Measurements from ENCODE around the gene DUSP15.
A peak's percentile ranks its signal among the peaks of the same experiment; 100 is the strongest.

DUSP15 gene

DNA sequence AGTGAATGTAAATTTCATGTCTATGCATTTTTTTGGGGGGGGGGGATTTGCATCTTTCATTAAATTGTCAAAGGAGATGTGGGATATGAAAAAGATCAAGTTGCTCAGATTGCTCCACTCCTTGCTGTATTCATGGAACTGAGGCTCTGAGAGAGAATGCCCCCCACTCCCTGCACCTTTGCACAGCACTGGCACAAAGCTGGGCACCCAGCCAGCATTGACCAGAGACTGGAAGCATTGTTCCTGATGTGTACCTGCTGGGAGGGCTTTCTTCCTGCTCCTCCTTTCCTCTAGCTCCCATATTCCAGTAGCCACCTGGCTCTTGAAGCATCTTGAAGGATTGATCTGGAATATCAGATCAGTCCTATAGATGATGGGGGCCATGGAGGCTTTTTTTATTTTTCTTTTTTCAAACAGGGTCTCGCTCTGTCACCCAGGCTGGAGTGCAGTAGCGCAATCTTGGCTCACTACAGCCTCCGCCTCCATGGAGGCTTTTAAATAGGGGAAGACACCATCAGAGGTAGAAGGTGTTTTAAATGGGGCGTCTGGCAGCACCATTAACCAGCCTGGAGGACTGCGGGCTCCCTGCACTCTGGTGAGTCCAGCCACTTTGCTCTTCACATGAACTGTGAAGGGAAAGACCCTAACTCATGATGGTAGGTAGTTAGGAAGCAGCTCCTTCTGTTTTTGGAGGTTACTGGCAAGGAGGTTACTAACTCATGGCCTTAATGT is 10.9 kb downstream of the DUSP15 start:
- DNase-seq = no peak

DNA sequence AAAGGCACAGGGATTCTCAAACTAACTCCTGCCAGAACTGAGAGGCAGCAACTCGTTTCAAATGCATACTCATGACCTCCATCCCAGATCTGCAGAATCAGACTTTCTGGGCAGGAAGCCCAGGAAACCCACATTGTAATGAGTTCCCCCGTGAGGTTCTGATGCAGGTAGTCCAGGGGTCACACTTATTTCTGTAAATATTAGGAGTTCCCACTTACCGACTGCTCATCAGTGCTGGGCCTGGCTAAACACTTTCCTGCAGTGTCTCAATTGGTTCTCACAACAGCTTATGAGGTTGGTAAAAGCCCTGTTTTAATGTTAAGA is 11.6 kb downstream of the DUSP15 start:
- no peak for DNase-seq

DNA sequence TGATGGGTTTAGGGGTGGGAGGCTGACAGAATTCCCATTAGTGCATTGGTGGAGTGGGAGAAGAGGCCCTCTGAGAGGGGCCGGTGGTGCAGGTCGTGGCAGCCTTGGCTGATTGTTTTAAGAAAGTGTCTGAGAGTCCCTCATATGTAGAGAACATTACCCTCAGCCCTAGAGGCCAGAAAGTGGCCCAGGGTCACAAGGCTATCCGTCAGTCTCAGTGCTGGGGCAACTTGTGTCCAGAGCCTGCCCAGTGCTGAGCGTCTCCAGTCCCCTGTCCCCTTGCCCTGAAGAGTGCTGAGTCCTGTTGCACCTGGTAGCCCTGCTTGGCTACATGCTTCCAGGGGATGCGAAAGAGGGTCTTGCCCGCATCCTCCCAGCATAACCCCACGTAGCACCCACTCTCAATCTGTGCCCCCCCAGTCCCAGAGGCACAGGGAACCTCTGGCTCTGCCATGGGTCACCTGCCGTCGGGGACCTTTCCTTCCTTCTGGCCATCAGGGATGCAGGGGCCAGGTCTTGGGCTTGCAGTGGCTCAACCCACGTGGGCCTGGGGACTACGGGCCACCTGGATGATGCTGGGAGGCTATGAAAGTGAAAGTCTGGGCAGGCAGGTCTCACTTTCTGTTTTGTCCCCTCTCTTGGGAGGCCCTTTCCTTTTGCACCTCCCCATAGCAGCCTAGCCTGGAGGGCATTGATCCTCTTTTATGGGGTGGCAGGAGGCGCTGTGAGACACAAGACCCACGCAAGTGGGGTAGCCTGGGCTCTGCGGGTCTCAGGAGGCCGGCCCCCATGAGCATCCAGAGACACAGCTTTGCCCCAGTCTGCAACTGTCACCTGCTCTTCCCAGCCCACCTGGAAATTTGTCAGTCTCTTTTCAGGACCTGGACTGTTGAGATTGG is 12.2 kb downstream of the DUSP15 start:
- no peak for DNase-seq

DNA sequence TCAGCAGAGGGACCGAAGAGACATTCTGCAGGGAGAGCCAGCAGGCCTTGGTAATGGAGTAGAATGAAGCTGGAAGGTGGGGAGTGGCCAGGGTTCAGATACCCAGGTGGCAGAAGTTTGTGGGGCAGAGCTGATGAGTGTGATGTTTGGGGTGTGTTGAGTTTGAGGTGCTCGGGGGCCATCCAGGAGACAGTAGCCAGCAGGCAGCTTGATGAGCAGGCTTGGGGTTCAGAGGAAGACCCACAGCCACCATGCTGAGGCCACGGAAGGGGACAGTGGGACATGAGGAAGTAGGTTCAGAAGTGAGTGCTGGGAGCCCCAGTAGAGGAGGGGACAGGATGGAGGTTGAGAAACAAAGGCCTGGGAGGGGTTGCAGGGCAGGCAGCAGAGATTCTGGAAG is 13.8 kb downstream of the DUSP15 start:
- no peak for DNase-seq

DNA sequence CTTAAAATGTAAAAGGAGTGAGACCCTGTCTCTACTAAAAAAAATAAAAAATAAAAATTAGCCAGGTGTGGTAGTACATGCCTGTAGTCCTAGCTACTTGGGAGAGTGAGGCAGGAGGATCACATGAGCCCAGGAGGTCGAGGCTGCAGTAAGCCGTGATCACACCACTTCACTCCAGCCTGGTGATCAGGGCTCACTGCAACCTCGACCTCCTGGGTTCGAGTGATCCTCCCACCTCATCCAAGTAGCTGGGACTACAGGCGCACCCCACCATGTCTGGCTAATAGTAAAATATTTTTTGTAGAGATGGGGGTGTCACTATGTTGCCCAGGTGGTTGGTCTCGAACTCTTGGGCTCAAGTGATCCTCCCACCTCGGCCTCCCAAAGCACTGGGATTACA is 16.8 kb downstream of the DUSP15 start:
- DNase-seq = no peak

DNA sequence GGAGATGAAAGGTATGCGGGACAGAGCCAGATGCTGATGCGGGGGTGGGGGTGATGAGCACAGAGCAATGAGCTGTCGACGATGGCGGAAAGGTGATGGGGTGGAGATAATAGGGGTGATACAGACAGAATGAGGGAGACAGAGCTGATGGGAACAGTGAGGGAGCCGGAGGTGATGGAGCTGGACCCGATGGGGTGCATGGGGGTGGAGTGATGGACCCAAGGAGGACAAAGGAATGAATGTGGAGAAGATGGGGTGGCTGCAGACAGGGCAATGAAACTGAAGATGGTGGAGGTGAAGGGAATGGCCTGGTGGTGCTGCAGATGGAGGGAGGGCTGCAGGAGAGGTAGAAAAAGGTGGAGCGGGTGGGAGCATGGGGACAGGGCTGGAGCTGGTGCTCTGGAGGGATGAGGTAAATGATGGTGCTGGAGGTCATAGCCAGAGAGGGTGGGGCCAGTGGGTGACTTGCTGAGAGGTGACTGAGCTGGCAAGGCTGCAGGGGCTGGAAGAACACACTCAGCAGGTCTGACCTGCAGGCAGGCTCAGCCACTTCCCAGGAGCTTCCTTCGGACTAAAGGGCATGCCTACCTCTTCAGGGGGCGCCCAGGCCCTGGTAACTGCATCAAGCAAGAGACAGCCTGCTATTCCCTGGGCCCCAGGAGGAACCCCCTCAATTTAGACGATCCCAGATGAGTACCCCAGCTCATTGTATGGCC is 18.9 kb downstream of the DUSP15 start:
- no peak for DNase-seq

DNA sequence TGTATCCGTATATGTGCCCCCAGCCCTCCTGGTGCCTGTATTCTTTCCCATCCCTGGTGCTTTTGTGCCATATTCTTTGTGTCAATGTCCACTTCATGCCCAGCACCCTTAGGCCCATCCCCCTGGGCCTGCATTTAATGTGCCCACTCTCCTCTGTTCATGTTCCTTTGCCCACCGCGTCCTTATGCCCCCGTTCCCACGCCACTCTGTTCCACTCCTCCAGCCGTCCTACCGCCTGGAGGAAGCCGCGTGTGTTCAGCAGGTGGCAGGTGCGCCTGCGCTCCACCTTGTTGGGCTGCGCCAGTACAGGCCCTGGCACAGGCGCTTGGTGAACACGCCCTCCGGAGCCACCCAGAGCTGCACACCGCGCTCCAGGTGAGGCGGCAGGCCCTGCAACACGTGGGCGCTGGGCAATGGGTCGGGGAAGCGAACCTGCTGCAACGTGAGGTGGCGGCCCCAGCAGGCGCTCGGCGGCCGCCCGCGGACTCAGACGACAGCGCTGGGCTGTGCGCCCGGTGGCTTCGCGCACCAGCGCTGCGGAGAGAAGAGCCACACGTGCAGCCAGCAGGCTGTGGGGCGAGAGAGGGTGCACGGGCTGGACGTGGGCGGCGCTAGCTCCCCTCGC is 20.9 kb downstream of the DUSP15 start:
- peak; percentile 67 for DNase-seq

DNA sequence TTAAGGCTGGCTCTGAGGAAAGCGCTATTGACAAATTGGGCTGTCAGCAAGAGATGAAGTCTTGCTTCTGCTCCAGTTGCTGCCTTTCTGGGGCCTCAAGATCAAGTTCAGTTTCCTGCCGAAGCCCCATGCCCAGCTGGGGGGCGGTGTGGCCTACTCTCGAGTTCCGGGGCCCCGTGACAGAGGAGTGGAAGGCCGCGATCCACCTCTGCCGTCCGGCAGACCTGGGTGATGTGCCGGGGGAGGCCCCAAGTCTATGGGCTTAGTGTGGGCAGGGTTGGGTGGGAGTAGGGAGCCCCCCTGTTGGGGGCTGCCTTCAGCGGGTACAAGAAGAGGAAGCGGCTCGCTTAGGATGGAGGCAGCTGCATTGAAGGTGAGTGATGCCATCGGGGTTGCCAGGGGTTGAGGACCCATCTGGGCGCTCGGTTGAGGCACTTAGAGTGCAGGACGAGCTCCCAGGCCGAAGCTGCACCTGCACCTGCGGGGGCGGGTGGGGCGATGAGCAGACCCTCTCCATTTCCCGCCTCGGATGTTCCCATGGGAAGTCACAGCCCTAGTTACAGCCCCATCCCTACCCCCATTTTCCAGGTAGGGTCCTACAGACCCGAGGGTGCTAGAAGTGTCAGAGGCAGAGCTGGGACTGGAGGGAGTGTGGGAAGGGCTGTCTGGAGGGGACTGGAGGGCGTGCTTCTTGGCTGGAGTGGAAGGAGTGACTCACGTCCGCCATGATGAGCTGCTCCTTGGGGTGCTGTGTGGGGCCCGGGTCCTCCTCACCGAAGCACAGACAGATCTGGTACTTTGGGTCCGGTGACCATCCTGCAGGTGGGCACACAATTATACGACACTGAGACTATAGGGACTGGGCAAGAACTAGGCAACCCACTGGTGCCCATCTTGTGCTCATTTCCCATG is 22.0 kb downstream of the DUSP15 start:
- no peak for DNase-seq

DNA sequence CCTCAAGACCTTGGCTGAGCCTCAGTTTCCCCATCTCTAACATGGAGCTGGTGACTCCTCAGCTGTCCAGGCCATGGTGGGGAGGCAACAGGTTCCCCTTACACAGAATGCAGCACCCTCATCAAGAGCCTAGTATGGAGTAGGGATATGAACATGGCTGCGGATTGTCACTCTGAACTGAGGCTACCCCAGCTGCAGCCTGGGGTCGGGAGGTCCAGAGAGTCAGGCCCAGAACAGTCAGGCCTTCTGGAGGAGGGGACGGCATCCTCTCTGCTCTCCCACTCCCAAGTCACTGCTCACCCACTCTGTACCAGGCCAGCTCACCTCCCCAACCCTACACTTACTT is 23.6 kb downstream of the DUSP15 start:
- no peak for DNase-seq

DNA sequence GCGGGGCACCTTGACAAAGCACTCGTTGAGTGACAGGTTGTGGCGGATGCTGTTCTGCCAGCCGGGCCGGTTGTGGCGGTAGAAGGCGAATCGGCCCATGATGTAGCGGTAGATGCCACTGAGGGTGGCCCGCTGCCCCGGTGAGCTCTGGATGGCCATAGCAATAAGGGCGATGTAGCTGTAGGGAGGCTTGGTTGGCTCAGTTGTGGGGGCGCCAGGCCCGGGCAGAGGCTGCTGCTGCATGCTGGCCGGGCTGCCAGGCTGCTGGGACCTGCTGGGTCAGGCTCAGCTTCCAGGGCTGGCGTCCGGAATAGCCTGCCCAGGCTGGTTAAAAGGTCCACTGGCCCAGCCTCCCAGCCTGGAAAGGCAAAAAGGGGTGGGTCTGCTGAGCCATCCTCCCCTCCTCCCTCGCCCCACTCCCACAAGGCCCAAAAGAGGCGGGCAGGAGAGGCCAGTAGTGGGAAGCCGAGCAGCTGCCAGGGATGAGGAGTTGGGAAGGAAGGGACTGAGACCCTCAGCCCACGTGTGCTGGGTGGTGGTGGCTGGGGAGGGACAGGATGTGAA is 24.9 kb downstream of the DUSP15 start, which contains the start of gene FOXS1:
FOXS1 (minus strand) TSS at position 305 of the 564 bp plus-strand sequence; CDS start at position 243, 62 bp downstream.
- DNase-seq = no peak

DNA sequence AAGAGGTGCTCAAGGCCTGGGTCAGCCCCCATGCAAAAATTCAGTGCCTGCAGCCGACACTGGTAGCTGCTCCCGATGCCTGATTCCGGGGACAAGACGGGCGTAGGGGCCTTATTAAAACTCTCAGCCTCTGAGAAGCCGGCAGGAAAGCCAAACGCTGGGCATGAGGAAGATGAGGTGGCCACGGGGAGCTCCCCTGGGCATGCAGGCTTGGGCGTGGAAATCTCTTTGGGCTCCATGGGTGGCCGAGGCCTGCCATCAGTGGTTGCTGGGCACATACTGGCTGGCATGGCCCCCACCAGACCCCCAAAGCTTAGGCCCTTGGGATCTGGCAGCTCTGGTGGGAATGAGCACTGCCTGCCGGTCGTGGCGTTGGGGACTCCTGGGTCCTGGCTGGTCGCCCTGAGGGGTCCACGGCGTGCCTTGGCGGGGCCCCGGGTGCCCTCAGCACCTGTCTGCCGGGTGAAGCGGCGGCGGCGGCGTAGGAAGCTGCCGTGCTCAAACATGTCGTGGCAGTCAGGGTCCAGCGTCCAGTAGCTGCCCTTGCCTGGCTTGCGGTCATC is 25.5 kb downstream of the DUSP15 start:
- DNase-seq = no peak

DNA sequence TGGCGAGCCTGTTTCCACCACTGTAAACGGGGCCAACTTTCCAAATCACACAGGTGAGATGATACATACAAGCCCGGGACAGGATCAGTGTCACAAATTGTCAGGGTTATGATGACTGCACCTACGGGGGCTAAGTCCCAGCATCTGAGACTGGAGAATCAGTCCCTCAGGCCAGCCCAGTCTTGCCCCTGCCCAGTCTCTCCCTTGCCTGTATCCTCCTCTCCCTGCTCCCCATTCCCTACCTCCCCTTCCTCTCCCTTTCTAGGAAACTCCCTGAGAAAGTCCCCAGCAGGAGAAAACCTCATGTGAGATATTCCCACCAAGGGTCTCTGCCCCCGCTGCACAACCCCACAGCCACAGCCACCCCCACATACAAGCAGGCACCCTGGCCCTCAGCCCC is 26.4 kb downstream of the DUSP15 start:
- DNase-seq = no peak

DNA sequence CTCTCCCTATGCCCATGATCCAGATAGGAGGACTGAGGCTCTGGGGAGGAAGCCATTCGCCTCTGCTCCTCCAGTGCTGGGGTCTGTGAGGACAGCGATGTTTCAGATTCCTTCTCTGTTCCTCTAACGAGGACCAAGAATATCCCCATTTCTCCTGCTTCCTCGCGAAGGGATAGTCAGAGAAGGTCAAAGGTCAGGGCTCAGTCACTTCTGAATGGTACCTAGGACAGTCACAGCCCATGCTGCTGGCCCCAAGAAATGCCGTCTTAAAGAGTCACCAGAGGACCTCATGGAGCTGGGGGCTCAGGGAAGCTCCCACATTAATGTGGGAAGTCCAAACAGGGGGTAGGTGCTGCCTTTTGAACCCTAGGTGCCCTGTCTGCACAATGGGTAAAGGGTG is 27.0 kb downstream of the DUSP15 start:
- DNase-seq = no peak

DNA sequence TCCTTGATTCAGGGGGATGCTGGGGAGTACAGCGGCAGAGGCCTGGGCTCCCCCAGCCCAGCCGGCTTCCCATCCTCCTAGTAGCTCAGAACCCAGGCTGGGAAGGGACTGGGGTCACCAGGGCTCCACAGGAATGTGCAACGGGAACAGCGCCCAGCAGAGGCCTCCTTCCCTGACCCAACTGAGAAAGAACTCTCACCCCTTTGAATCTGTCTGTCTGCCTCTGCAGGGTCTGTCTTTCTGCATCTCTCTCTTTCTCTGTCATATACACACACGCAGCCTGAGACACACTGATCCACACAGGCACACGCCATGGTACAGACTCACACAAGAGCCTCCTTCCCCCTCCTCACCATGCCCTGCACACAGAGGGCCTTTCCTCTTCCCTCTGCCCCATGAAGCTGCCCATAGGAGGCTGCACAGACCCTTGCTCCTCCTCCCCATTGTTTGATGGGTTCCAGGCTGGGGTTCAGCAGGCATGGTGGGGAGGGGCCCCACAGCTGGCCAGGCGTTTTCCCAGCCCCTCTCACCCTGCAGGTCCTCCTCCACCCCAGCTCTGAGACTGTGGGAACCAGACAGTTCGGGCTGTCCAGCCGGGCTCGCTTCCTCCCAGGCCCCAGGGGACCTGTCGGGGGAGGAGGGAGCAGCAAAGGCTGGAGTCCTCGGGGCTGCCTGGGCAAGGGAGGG is 27.7 kb downstream of the DUSP15 start:
- no peak for DNase-seq

DNA sequence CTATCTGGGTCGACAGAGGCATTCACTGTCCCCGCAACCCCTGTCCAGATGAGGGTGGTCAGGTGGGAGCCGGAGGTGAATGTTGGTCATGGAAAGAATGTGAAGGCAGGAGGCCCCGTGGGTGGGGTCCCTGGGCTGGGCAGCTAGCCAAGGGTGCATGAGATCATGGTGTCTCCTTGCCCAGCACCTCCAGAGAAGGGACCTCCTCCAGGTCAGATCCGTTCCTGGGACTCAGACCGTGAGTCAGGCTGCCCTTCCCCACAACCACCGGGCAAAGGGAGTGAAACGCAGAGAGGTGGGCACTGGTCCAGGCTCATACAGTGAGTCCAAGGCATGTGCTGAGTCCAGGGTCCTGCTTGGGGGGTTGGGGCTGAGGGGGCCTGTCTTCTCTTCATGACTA is 28.4 kb downstream of the DUSP15 start:
- no peak for DNase-seq

DNA sequence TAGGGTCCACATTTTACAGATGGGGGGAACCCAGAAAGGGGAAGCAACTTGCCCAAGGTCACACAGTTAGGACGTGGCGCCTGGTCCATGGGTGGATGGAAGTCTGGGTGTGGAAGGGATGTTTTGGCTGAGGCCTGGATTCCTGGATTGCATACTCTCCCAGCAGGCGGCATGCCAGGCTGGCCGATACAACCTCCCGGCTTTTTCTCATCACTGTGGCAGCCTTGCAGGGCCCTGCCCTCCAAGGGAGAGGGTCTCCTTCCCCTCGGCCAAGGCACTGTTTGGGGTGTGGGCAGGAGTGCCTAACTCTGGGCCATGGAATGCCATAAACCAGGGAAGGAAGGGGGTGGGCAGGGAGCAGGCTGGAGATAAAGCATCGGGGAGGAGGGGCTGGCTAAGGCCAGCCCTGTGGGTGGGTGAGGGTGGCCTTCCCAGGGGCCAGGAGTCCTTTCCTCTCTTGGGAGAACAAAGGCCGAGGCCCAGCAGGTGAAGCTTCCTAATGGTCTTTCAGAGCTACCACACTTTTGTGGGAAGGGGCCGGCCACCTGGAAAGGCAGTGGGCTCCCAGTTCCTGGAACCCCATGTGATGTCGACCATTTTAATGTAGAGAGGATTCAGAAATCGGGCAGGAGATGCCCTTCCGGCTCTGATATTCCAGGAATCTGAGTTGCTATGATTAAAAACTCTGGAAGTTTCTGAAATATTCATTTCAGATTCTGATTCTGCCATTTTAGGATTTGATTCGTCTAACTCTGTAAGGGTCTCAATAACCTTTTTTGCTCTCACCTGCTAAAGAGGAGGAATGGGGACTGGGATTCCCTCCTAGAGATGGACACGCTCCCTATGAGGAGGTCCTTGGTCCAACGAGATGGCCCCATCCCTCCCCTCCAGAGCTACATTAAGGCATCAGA is 29.2 kb downstream of the DUSP15 start:
- DNase-seq = no peak

DNA sequence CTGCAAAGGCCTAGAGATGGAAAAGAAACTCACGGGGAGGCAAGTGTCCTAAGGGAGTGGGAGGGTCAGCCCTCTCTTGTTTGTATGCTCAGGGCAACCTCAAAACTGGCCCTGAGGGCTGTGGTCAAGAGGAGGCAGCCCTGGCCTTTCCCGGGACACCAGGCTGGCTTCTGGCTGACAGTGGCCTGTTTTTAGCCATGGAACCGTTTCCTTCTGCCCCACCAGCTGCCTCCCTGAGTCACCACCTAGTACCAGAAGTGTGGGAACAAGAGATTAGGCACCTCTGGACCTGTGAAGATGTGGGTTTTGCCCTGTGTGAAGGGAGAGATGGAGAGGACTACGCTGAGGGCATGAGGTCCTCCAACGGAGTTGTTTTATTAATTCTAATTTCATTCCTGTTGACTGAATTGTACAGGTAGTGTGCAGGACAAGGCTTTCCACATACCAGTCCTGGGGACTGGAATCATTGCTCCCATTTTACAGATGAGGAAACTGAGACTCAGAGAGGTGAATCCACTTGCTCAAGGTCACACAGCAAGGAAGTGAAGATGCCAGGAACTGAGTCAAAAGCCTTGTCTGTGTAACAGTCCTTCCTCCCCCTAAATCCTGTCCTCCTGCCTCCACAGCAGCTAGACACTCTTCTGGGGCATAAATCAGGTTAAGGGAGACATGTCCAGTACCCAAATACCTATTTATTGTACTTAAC is 30.4 kb downstream of the DUSP15 start:
- DNase-seq = no peak

DNA sequence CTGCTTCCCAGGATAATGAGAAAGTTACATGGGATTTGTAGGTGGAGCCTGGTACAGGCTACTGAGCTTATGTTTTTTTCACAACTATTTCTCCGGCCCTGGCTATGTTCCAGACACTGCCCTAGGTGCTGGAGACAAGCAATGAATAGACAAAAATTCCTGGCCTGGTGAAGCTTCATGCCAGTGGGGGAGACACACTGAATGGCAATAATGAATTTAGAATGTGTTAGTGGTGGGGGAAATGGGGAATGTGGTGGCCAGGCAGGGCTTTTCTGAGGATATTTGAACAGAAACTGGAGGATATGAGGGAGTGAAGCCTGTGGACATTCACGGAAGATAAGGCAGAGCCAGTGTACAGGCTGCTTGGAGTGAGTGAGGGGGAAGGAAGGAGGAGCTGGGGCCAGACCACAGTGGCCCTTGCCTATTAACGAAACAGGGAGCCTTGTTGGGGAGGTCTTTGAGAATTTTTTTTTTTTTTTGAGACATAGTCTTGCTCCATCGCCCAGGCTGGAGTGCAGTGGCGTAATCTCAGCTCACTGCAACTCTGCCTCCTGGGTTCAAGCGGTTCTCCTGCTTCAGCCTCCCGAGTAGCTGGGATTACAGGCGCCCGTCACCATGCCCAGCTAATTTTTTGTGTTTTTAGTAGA is 31.6 kb downstream of the DUSP15 start:
- DNase-seq = no peak
